SK-MEL-5 (cell line): ENCODE data around the gene MEI1. TPM values are rescaled to one million over a fixed set of nuclear protein-coding genes. Genes with fewer than 3 reads are reported as not detected.

Experiments
- DNase-seq: peaks from one replicate; pipeline ENCODE4 v3.0.0-alpha.2; 2016; ENCODE audit warnings: low read depth, low spot score
- in situ Hi-C: cut with HindIII; loops from 2 replicates; pipeline ENCODE4 v1.10.0; 2016; ENCODE audit warnings: low sequenced_read_pairs, high pct_unique_total_duplicates, low pct_unique_long_range_greater_than_20kb
- small RNA-seq, 2 experiments: library from RNA; depleted of rRNA; stranded (forward); fragments of <200 nt; gene quantifications; one replicate each; pipeline ENCODE3, GENCODE V24; 2014
- total RNA-seq: library from RNA; depleted of rRNA; stranded (reverse); fragments of >200 nt; shearing (Covaris generic); gene quantifications from 2 replicates; pipeline ENCODE4 v1.2.3, GENCODE V29; 2014; rRNA removed

The MEI1 gene
- total RNA-seq, 1 experiment from 2014 or later, result 0.13 TPM

DNA sequence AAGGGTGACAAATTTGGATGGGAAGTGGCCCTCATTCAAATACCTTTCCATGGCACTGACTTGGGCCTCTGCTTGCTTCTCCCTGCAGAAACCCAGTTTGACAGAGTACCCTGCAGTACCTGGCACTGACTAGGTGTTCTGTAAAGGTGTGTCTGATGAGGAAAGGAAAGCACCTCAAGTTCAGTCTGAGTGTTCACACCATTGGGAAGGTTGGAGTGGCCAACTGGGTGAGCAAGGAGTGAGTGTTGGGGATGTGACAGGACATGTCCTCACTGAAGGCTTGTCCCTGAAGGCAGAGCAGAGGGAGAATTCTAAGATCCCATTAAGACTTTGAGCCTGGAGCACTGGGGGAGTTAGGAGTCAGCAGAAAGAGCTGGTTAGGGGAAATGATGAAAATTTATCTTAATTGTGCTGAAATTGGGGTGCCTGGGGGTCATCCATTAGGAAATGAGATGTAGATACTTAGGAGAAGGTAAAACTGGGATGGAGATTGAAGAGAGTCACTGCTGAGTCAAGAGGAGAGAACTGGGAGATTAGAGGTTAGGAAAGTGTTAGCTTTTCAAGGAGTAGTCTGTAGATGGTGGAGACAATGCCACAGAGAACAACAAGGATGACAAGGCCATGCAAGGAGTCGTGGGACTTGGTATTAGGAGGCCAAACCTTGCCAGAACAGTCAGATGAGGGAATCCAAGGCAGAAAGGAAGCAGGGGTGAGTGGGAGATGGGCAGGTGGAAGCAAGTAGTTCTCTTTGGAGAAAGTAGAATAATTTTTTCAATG, 139.7 kb downstream of the MEI1 start:
- no peak for DNase-seq
- in situ Hi-C loops, result no loop called here

GRCh38 chr22:41840216-41840615, 140.9 kb downstream of the MEI1 start:
- DNase-seq, result no peak
- in situ Hi-C loops, result no loop called here

DNA sequence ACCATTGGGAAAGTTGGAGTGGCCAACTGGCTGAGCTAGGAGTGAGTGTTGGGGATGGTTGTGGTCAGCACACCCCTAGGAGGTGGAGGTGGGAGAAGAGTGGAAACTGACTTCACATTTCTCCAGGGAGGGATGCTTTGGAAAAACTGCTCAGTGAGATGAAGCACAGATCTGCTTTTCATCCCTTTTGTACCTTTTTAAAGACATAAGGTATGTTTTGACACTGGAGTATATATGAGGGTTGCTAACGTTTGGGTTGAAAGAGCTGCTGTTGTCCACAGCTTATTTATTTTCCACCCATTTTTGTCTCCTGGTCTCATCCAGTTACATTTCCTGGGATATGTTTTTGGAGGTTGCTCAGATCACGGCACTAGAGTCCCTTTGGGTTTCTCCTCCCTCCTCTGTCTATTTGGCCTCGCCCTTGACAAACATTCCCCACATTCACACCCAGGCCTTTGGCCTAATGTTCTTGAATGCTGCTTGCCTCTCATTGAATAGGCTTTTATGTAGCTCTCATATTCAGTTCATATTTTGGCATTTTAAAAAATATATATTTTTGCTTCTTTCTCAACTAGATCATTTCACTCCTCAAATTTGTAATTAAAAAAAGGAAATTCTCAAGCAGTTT, 141.9 kb downstream of the MEI1 start:
- in situ Hi-C loops, result no loop called here
- DNase-seq, result no peak

DNA sequence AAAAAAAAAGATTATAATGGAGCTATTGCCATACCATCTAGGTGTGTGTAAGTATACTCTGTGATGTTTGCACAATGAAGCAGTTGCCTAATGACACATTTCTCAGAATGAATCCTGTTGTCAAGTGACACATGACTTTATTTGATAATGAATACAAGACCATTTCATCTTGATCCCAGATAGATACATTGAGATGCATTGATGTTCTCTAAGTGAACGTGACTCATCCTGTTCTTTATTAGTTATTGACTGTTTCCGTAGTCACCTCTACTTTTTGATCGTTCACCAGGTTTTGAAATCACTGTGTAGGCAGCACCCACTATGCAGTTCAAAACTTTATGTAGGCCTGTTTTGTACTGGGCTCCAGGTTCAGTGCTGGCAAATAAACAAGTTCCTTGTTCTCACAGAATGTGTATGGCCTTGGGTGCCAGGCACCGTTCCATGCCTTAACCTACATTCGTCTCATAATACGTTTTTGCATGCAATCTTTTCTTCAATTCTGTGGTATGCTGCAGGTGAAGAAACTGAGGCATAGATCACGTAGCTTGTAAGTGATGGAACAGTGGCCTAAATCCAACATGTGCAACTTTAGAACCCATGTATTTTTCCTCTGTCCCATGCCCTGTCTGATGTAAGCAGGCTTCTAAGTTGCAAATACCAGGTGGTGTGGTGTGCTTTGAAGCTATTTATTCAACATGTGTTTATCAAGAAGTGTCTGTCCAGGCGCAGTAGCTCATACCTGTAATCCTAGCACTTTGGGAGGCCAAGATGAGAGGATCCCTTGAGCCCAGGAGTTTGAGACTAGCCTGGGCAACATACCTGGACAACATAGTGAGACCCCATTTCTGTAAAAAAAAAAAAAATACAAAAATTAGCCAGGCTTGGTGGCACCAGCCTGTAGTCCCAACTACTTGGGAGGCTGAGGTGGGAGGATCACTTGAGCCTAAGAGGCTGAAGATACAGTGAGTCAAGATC, 144.0 kb downstream of the MEI1 start:
- in situ Hi-C loops, result no loop called here
- DNase-seq, result no peak

DNA sequence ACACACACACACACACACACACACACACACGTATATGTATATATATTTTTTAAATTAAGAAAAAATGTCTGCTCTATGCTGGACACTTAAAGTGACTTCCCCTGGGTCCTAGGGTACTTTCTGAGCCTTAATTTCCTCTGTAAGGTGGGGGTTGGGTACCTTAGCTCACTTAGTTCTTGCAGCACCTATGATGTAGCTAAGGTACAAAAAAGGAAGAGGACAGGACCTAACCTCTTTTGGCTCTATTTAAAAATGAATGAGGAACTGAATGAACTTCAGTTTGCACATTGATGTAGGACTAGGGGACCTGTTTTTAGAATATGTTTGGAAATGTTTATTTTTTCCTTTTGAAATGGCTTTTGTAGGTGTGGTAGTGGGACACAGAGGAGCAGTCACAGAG, 144.7 kb downstream of the MEI1 start:
- DNase-seq, result no peak
- in situ Hi-C loops, result no loop called here

GRCh38 chr22:41844513-41844912, 145.2 kb downstream of the MEI1 start:
- in situ Hi-C loops, result no loop called here

DNA sequence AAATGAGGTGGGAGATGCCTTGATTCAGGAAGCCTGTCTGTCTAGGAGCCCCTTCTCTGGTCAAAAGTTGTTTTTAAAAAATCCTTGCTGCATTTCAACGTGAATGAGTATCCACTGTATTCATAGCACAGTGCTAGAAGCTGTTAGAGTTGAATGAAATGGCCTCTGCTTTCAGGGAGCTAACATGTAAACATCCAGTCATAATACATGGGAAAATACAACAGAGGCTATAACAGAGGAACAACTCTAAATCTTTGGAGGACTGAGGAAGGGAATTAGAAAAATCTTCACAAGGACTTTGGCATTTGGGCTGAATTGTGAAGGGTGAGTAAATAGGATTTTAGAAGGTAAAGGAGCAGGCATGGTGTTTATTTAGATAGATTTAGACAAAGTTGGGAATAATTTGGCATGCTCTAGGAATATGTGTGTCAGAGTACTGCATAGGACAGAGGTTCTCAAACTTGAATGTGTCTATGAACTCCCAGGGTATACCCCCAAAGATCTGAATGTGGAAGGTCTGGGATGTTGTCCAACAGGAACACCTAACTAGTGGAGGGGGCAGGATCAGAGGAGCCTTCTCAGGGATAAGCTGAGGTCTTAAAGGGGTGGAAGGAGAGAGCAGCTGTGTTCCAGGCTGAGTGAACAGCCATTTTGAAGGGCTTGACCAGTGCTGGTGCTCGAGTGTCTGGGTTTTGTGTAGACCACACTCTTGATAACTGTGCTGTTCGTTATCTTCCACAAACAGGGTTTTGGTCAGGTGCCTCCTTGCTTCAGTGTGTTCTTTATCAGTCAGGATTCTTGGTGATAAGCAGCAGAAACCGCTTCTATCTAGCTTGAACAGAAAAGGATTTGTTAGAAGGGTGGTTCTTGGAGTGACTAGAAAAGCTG, 146.3 kb downstream of the MEI1 start:
- no peak for DNase-seq
- in situ Hi-C loops, result no loop called here

More at GRCh38 chr22:41844513-41844912, 145.2 kb downstream of the MEI1 start:
- DNase-seq, result no peak

GRCh38 chr22:41846268-41846987, 147.1 kb downstream of the MEI1 start:
- no peak for DNase-seq
- in situ Hi-C loops, result no loop called here

- no peak for DNase-seq
- in situ Hi-C loops, result no loop called here
These were observed 148.0 kb downstream of the MEI1 start for GRCh38 chr22:41847300-41847699.

GRCh38 chr22:41848468-41848867, 149.2 kb downstream of the MEI1 start:
- in situ Hi-C loops, result no loop called here
- DNase-seq, result no peak

Small RNA genes lying within 50 kb of the gene (small RNA-seq; reads per million reads assigned to genes)
- 0 reads per million in 2 experiments for gene HMGN2P10
- gene RF00019, result 0 reads per million in 2 experiments
- 0 reads per million in 2 experiments for gene RNU6-476P
- 0 to 0.05 reads per million in 2 experiments for gene RNU6ATAC22P

Other genes starting within 250 kb of the MEI1 start
- gene PHF5A, start 230.8 kb upstream of the MEI1 start, total RNA-seq, result 116 and 124 TPM in 2 replicates
- gene ACO2, start 230.4 kb upstream of the MEI1 start, total RNA-seq, result 128 and 133 TPM in 2 replicates
- gene POLR3H, start 155.0 kb upstream of the MEI1 start, total RNA-seq, result 20.0 and 23.9 TPM in 2 replicates
- not detected in 2 replicates for gene CSDC2, start 138.5 kb upstream of the MEI1 start, total RNA-seq
- gene PMM1, start 109.7 kb upstream of the MEI1 start, total RNA-seq, result 8.2 and 9.0 TPM in 2 replicates
- 28.2 and 45.4 TPM in 2 replicates for gene DESI1, start 78.5 kb upstream of the MEI1 start, total RNA-seq
- gene XRCC6, start 78.2 kb upstream of the MEI1 start, total RNA-seq, result 537 and 584 TPM in 2 replicates
- gene SNU13, start 10.6 kb upstream of the MEI1 start, total RNA-seq, result 254 and 274 TPM in 2 replicates
- gene CCDC134, start 101.2 kb downstream of the MEI1 start, total RNA-seq, result 6.5 and 8.8 TPM in 2 replicates
- gene SREBF2, start 133.6 kb downstream of the MEI1 start, total RNA-seq, result 61.7 and 64.4 TPM in 2 replicates
- not detected in 2 replicates for gene SHISA8, start 215.6 kb downstream of the MEI1 start, total RNA-seq
- 0.11 and 0.19 TPM in 2 replicates for gene TNFRSF13C, start 227.3 kb downstream of the MEI1 start, total RNA-seq
- 38.7 and 47.3 TPM in 2 replicates for gene CENPM, start 247.6 kb downstream of the MEI1 start, total RNA-seq